ENCODE data around the gene COL4A5. TPM values are rescaled to one million over a fixed set of nuclear protein-coding genes. Genes with fewer than 3 reads are reported as not detected.
A peak's percentile ranks its signal among the peaks of the same experiment; 100 is the strongest.

COL4A5 gene
- total and polyA plus RNA-seq, 8 donors = 15.5 to 203 (median 166) TPM

DNA sequence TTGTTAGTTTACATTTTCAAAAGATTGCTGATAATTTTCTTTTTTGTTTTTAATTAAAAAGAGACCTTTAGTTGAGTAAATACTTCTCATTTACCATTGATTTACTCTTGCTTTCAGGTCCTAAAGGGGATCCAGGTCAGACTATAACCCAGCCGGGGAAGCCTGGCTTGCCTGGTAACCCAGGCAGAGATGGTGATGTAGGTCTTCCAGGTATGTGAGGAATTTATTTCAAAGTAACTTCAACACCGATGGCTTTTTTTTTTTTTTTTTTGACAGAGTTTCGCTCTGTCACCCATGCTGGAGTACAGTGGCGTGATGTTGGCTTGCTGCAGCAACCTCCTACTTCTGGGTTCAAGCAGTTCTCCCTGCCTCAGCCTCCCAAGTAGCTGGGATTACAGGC, 161.6 kb downstream of the COL4A5 start:
- Histone ChIP-seq H3K4me3 (no peak overlapping the region), H3K27me3 (peaks cover 0 to 6% of the 10 kb centered on the region in 2 donors), H3K36me3 (no peaks in the 10 kb centered on the region), H3K4me1 (no peaks in the 10 kb centered on the region), H3K27ac (no peak overlapping the region), H3K9me3 (no peaks in the 10 kb centered on the region)
- DNase-seq = no peak
- TF ChIP-seq, protein P1, sequence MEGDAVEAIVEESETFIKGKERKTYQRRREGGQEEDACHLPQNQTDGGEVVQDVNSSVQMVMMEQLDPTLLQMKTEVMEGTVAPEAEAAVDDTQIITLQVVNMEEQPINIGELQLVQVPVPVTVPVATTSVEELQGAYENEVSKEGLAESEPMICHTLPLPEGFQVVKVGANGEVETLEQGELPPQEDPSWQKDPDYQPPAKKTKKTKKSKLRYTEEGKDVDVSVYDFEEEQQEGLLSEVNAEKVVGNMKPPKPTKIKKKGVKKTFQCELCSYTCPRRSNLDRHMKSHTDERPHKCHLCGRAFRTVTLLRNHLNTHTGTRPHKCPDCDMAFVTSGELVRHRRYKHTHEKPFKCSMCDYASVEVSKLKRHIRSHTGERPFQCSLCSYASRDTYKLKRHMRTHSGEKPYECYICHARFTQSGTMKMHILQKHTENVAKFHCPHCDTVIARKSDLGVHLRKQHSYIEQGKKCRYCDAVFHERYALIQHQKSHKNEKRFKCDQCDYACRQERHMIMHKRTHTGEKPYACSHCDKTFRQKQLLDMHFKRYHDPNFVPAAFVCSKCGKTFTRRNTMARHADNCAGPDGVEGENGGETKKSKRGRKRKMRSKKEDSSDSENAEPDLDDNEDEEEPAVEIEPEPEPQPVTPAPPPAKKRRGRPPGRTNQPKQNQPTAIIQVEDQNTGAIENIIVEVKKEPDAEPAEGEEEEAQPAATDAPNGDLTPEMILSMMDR (IDR thresholded peaks at IDR 0.05) = no peak
- no peak for ATAC-seq
- intact Hi-C loops (cut with DNase I) = no loop called here

DNA sequence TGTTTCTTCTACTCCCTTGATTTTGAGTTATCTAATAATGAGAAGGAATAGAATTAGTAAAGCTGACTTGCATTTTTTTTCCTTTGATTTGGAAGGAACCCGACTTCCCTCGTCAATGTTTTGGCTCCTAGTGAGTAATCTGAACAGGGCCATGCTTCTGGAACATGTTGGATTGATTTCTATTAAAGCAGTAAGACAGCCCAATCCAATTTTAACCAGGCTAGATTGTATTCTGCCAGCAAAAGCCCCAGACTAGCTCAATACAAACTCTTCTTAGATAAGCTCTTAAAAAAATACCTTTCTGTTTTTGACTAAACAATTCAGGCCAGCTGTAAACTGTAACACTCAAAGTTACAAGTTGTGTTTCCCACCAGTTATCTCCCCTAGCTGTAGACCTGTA, 170.5 kb downstream of the COL4A5 start:
- H3K27me3 ChIP-seq = no peaks in the 10 kb centered on the region
- DNase-seq (no peak), ATAC-seq (no peak)
- H3K9me3 ChIP-seq = no peaks in the 10 kb centered on the region
- no peak overlapping the region for H3K27ac ChIP-seq
- H3K4me1 ChIP-seq = no peaks in the 10 kb centered on the region
- intact Hi-C loops (cut with DNase I) = no loop called here
- no peaks in the 10 kb centered on the region for H3K36me3 ChIP-seq
- TF ChIP-seq, protein P1 (IDR thresholded peaks at IDR 0.05) = no peak
- no peak overlapping the region for H3K4me3 ChIP-seq

DNA sequence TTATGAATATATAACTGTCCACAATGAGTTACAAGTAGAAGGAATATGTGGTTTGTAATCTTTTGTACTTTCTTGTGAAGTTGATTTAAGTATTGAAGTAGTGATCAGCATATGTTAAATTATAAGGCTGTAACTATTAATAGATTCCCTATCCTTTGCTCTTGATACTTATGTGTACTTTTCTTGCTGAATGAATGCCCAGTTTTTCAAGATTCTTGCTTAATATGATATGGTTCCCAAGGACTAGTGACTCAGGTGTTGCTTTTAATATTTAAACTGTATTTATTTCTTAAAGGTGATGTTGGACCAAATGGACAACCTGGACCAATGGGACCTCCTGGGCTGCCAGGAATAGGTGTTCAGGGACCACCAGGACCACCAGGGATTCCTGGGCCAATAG, 175.0 kb downstream of the COL4A5 start:
- Histone ChIP-seq H3K27me3 (peaks cover 0 to 2% of the 10 kb centered on the region in 2 donors), H3K9me3 (no peaks in the 10 kb centered on the region), H3K4me1 (no peaks in the 10 kb centered on the region), H3K27ac (no peak overlapping the region), H3K4me3 (no peak overlapping the region), H3K36me3 (no peaks in the 10 kb centered on the region)
- DNase-seq = no peak
- intact Hi-C loops (cut with DNase I) = no loop called here
- peak; percentile 25 for ATAC-seq
- TF ChIP-seq, protein P1 (IDR thresholded peaks at IDR 0.05) = no peak

DNA sequence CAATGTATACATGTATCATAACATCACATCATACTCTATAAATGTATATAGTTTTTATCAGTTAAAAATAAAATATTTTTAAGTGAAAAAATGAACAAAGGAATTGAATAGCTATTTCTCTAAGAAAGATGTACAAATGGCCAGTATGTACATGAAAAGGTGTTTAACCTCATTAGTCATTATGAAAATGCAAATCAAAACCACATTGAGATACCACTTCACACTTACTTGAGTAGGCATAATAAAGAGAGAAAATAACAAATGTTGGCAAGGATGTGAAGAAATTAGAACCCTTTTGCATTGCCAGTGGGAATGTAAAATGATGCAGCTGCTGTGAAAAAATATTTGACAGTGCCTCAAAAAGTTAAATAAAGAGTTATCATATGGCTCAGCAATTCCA, 201.2 kb downstream of the COL4A5 start:
- DNase-seq (no peak), ATAC-seq (no peak)
- TF ChIP-seq, protein P1 (IDR thresholded peaks at IDR 0.05) = no peak
- intact Hi-C loops (cut with DNase I) = no loop called here
- no peaks in the 10 kb centered on the region for H3K36me3 ChIP-seq
- H3K4me1 ChIP-seq = no peaks in the 10 kb centered on the region
- no peak overlapping the region for H3K27ac ChIP-seq
- no peaks in the 10 kb centered on the region for H3K9me3 ChIP-seq
- no peak overlapping the region for H3K4me3 ChIP-seq
- no peaks in the 10 kb centered on the region for H3K27me3 ChIP-seq

DNA sequence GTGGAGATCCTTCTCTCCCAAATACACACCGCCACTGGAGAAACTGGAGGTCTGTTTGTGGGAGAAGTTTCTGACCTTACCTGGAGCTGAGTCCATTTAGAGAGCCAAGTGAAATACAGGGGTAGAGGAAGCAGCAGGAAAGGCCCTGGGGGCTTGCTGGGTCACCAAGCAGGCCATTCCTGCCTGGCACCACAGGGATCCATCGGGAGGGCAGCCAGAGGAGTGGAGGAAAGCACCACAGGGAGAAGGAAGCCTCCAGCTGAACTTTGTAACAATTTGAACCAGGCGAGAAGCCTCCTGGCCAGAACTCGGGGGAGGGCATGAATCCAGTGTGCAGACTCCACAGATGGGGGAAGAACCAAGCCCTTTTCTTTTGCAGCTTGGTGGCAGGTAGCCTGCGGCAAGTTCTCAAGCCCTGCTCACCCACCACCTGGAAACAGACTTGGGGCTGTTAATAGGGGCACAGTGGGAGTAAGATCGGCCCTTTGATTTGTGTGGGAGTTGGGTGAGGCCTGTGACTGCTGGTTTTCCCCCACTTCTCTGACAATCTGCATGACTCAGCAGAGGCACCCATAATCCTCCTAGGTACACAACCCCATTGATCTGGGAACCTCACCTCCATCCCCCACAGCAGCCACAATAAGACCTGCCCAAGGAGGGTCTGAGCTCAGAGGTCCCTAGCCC, 202.1 kb downstream of the COL4A5 start:
- Histone ChIP-seq H3K4me1 (no peaks in the 10 kb centered on the region), H3K9me3 (no peaks in the 10 kb centered on the region), H3K4me3 (no peak overlapping the region), H3K27ac (no peak overlapping the region), H3K27me3 (no peaks in the 10 kb centered on the region), H3K36me3 (no peaks in the 10 kb centered on the region)
- intact Hi-C loops (cut with DNase I) = no loop called here
- DNase-seq (no peak), ATAC-seq (no peak)
- TF ChIP-seq, protein P1 (IDR thresholded peaks at IDR 0.05) = no peak
